SK-N-SH (cell line): ENCODE results near the gene SNIP1. TPM values are rescaled to one million over a fixed set of nuclear protein-coding genes. Genes with fewer than 3 reads are reported as not detected.
"Not testable (repeated sequence)": the region's sequence is repeated elsewhere in the genome, so short reads cannot be mapped to it uniquely, and the experiment has no call there.

Experiments
- CTCF ChIA-PET: fragments of 300-600, 350-600 bp; formaldehyde crosslinking; extraction: SDS; loops from one replicate; lab custom pipeline; 2021; lab: Yijun Ruan, JAX
- POLR2A ChIA-PET: fragments of 350-600 bp; sonication (Branson Sonifier 250); formaldehyde crosslinking; extraction: SDS; loops from one replicate; lab custom pipeline; 2020; ENCODE audit warnings: antibody characterized with exemption, inconsistent platforms; lab: Yijun Ruan, JAX
- DNase-seq: peaks from one replicate; pipeline ENCODE4 v3.0.0; 2012
- H2AFZ ChIP-seq: fragments of 200-600 bp; sonication (generic); 2 replicates; pipeline ENCODE4 v1.8.1; 2016; ENCODE audit warnings: antibody characterized with exemption, mild to moderate bottlenecking, low read depth
- H3F3A ChIP-seq: fragments of 200-600 bp; sonication (generic); replicated peaks from 2 replicates; pipeline ENCODE3; 2016; ENCODE audit warnings: antibody characterized with exemption, mild to moderate bottlenecking; ENCODE audit not compliant: insufficient read depth
- H3K27ac ChIP-seq, 2 experiments: fragments of 200-500 bp in 1 of 2; fragments of 200-600 bp in 1 of 2; sonication (Bioruptor generic) in 1 of 2; sonication (generic), shearing (Covaris generic) in 1 of 2; 2 replicates each; pipeline versions ENCODE4 v1.5.1 to v1.6.1; 2014 to 2016; ENCODE audit warnings: low read depth in 2 of 2, inconsistent platforms in 1 of 2, low read length in 1 of 2, mild to moderate bottlenecking in 1 of 2, mixed read lengths in 1 of 2
- H3K27me3 ChIP-seq: fragments of 200-600 bp; sonication (generic), shearing (Covaris generic); 2 replicates; pipeline ENCODE4 v1.6.1; 2016; ENCODE audit warnings: mixed run types; ENCODE audit not compliant: insufficient read depth
- H3K36me3 ChIP-seq, 2 experiments: fragments of 200-500 bp in 1 of 2; fragments of 200-600 bp in 1 of 2; sonication (Bioruptor generic) in 1 of 2; sonication (generic) in 1 of 2; replicated peaks in 1 of 2; 2 replicates each; pipeline versions ENCODE3 to v1.5.1; 2014 to 2016; ENCODE audit warnings: low read length in 1 of 2, mild to moderate bottlenecking in 1 of 2; ENCODE audit not compliant: insufficient read depth in 2 of 2, control insufficient read depth in 1 of 2
- H3K4me1 ChIP-seq, 2 experiments: fragments of 200-500 bp in 1 of 2; fragments of 200-600 bp in 1 of 2; sonication (Bioruptor generic) in 1 of 2; sonication (generic), shearing (Covaris generic) in 1 of 2; 2 replicates each; pipeline versions ENCODE4 v1.5.1 to v1.6.1; 2014 to 2016; ENCODE audit warnings: low read depth in 1 of 2, low read length in 1 of 2, mixed run types in 1 of 2; ENCODE audit not compliant: insufficient read depth in 2 of 2, control insufficient read depth in 1 of 2
- H3K4me2 ChIP-seq: fragments of 200-600 bp; sonication (generic), shearing (Covaris generic); 2 replicates; pipeline ENCODE4 v1.6.1; 2017; ENCODE audit warnings: mixed run types
- H3K4me3 ChIP-seq, 2 experiments: fragments of 200-500 bp in 1 of 2; fragments of 200-600 bp in 1 of 2; sonication (Bioruptor generic) in 1 of 2; sonication (generic), shearing (Covaris generic) in 1 of 2; 2 replicates each; pipeline versions ENCODE4 v1.5.1 to v1.8.1; 2014 to 2016; ENCODE audit warnings: low read depth in 2 of 2, inconsistent platforms in 1 of 2, low read length in 1 of 2, mild to moderate bottlenecking in 1 of 2, mixed read lengths in 1 of 2, moderate library complexity in 1 of 2
- H3K79me2 ChIP-seq: fragments of 200-600 bp; sonication (generic); 2 replicates; pipeline ENCODE4 v1.8.1; 2017; ENCODE audit warnings: mild to moderate bottlenecking; ENCODE audit not compliant: insufficient read depth
- H3K9ac ChIP-seq: fragments of 200-600 bp; sonication (generic); 2 replicates; pipeline ENCODE4 v1.6.1; 2017; ENCODE audit warnings: mixed run types
- H3K9me2 ChIP-seq: fragments of 200-600 bp; sonication (generic); 2 replicates; pipeline ENCODE4 v1.6.1; 2017; ENCODE audit warnings: mixed run types
- H3K9me3 ChIP-seq: fragments of 200-600 bp; sonication (generic); 2 replicates; pipeline ENCODE4 v1.6.1; 2017; ENCODE audit warnings: mixed run types, mild to moderate bottlenecking, moderate library complexity
- H4K20me1 ChIP-seq: fragments of 200-600 bp; sonication (generic); 2 replicates; pipeline ENCODE4 v1.6.1; 2017; ENCODE audit warnings: mild to moderate bottlenecking, mixed run types; ENCODE audit not compliant: insufficient read depth
- ELF1 ChIP-seq: IDR thresholded peaks from 2 replicates; pipeline ENCODE4 v1.4.0; 2012
- EP300 ChIP-seq, 2 experiments: IDR thresholded peaks; 2 replicates each; pipeline versions ENCODE4 v1.4.0 to v1.6.1; 2012; ENCODE audit warnings: borderline replicate concordance in 1 of 2, low read depth in 1 of 2, low read length in 1 of 2
- EZH2phosphoT487 ChIP-seq: fragments of 200-600 bp; sonication (generic); IDR thresholded peaks from 2 replicates; pipeline ENCODE4 v1.6.1; 2017; ENCODE audit warnings: low read depth, mixed run types, mild to moderate bottlenecking, antibody characterized with exemption, moderate library complexity, borderline replicate concordance
- MXI1 ChIP-seq: IDR thresholded peaks from 2 replicates; pipeline ENCODE4 v1.6.1; 2012; ENCODE audit warnings: mild to moderate bottlenecking, low read depth, low read length, improper control_type of control experiment
- SIN3A ChIP-seq: IDR thresholded peaks from 2 replicates; pipeline ENCODE4 v1.6.1; 2012; ENCODE audit warnings: low read depth, mild to moderate bottlenecking, low read length, moderate library complexity, borderline replicate concordance
- TEAD4 ChIP-seq: IDR thresholded peaks from 2 replicates; pipeline ENCODE4 v1.4.0; 2012; ENCODE audit warnings: mild to moderate bottlenecking, borderline replicate concordance; ENCODE audit not compliant: insufficient read depth
- WGBS: methylation state at CpG from one replicate; pipeline ENCODE4 v1.1.6; 2017; ENCODE audit warnings: low lambda C conversion rate; 5-methylcytosine and 5-hydroxymethylcytosine counted together
- polyA plus RNA-seq, 3 experiments: library from polyadenylated mRNA; depleted of rRNA; stranded (reverse); fragments of >200 nt; gene quantifications; 2 replicates each; pipeline ENCODE4 v1.2.3, GENCODE V29; 2012
- TF ChIP-seq, protein P1 (sequence below): IDR thresholded peaks from 2 replicates; pipeline ENCODE4 v1.4.0; 2012; ENCODE audit warnings: low read depth, borderline replicate concordance

SNIP1 gene
- polyA plus RNA-seq, 1 of the 3 experiments (the other 2 are of a cell fraction): 10.2 TPM

DNA sequence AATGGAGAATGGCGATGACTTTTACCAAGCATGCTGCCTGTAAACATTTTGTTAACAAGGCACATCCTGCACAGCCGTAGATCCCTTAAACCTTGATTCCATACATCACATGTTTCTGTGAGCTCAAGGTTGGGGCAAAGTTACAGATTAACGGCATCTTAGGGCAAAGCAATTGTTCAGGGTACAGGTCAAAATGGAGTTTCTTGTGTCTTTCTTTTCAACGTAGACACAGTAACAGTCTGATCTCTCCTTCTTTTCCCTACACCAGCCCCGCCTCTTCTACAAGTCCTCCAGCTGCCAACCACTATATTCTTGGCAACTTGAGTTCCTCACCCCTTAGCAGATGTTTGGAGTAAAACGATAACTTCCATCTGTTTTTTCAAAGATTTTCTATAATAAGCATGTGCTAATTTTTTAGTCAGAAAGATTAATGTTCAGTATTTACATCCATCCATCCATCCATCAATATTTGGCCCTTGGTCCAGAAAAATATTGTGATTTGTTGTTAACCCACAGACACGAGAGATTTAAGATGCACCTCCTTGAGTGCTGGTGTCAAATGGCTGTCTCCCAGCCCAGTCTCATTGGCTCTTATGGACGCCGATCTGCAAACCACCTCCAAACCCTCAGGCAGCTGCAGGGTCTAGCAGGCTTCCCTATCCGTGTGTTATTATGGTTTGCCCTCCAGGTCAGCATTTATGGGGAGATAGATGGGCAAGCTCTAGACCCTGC, 6.5 kb upstream of the SNIP1 start (continued):
- TF ChIP-seq, protein P1, sequence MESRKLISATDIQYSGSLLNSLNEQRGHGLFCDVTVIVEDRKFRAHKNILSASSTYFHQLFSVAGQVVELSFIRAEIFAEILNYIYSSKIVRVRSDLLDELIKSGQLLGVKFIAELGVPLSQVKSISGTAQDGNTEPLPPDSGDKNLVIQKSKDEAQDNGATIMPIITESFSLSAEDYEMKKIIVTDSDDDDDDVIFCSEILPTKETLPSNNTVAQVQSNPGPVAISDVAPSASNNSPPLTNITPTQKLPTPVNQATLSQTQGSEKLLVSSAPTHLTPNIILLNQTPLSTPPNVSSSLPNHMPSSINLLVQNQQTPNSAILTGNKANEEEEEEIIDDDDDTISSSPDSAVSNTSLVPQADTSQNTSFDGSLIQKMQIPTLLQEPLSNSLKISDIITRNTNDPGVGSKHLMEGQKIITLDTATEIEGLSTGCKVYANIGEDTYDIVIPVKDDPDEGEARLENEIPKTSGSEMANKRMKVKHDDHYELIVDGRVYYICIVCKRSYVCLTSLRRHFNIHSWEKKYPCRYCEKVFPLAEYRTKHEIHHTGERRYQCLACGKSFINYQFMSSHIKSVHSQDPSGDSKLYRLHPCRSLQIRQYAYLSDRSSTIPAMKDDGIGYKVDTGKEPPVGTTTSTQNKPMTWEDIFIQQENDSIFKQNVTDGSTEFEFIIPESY: no peak
- TF ChIP-seq EZH2phosphoT487 (no peak), SIN3A (no peak), ELF1 (no peak), TEAD4 (no peak)

DNA sequence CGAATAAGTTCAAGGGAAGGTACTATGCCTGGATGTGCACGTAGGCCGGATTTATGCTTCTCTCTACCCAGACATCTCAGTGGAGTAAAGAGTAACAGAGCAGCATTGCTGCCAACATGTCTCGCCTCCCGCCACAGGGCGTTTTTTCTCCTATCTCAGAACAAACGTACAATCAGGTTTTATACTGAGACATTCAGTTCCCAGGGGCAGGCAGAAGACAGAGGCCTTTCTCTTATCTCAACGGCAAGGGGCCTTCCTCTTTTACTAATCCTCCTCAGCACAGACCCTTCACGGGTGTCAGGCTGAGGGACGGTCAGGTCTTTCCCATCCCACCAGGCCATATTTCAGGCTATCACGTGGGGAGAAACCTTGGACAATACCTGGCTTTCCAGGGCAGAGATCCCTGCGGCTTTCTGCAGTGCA, 5.9 kb upstream of the SNIP1 start:
- H3K79me2 ChIP-seq, POLR2A ChIA-PET, H2AFZ ChIP-seq, H3K9me3 ChIP-seq, DNase-seq, H3K9me2 ChIP-seq, H3K4me3 ChIP-seq, H4K20me1 ChIP-seq, H3F3A ChIP-seq, H3K9ac ChIP-seq, H3K27ac ChIP-seq, H3K27me3 ChIP-seq, H3K4me2 ChIP-seq: not testable (repeated sequence)
- CTCF ChIA-PET: interaction anchor here (1.5 kb wide), 2 partner anchors 38 to 123 kb away, joined by 3 to 5 read pairs; no protein-coding TSS in a partner anchor
- Histone ChIP-seq H3K4me1 (peaks cover 0 to 12% of the 10 kb centered on the region in 2 experiments; a peak in 1 of 4 replicates), H3K36me3 (peaks cover 12 to 19% of the 10 kb centered on the region in 2 experiments)
- 75% methylated on average over 12 of the region's 12 CpGs for WGBS

GRCh38 chr1:37559080-37559479, 5.0 kb upstream of the SNIP1 start:
- H3K79me2 ChIP-seq: peaks cover under 1% of the 10 kb centered on the region; the same call in 1 of the 2 replicates

More at GRCh38 chr1:37559080-37559479, 5.0 kb upstream of the SNIP1 start:
- CTCF ChIA-PET: no interaction called here
- no peaks in the 10 kb centered on the region for H4K20me1 ChIP-seq
- no peak overlapping the region for H3K9ac ChIP-seq
- no peak overlapping the region for H3K27ac ChIP-seq
- no peak for DNase-seq
- 67% methylated on average over 3 of the region's 7 CpGs for WGBS
- no peaks in the 10 kb centered on the region for H3K9me3 ChIP-seq
- H3K4me3 ChIP-seq: no peak overlapping the region
- no peaks in the 10 kb centered on the region for H3K9me2 ChIP-seq
- H3K36me3 ChIP-seq: peaks cover 9 to 15% of the 10 kb centered on the region in 2 experiments
- peaks cover 8% of the 10 kb centered on the region for H3F3A ChIP-seq
- POLR2A ChIA-PET: no interaction called here
- H2AFZ ChIP-seq: no peak overlapping the region
- TF ChIP-seq, protein P1: no peak
- TF ChIP-seq EP300 (IDR thresholded peaks at IDR 0.05; ENCODE audit: borderline replicate concordance in 1 of 2, low read depth in 1 of 2, low read length in 1 of 2): no peak
- TF ChIP-seq MXI1: no peak
- peaks cover 0 to 12% of the 10 kb centered on the region in 2 experiments; a peak in 1 of 4 replicates for H3K4me1 ChIP-seq
- H3K4me2 ChIP-seq: no peak overlapping the region
- H3K27me3 ChIP-seq: no peaks in the 10 kb centered on the region
